Cardiac muscle cell (in vitro differentiated cells and primary cell): Measurements from ENCODE around the gene CYFIP2. TPM values are rescaled to one million over a fixed set of nuclear protein-coding genes. Genes with fewer than 3 reads are reported as not detected.
A peak's percentile ranks its signal among the peaks of the same experiment; 100 is the strongest.

Experiments
- DNase-seq, 2 donors: peaks; one replicate each; pipeline versions ENCODE4 v3.0.0 to v3.0.0-alpha.2; 2010 to 2017; ENCODE audit warnings: low read depth in 1 of 2, low spot score in 1 of 2
- H3K27ac ChIP-seq: fragments of 200-600 bp; sonication (generic); 2 replicates; pipeline ENCODE4 v1.5.1; 2016
- H3K27me3 ChIP-seq: fragments of 200-600 bp; sonication (generic); 2 replicates; pipeline ENCODE4 v1.6.0; 2016; ENCODE audit warnings: control low read depth
- H3K36me3 ChIP-seq: fragments of 200-600 bp; sonication (generic); 2 replicates; pipeline ENCODE4 v1.5.1; 2016; ENCODE audit warnings: control low read depth
- H3K4me1 ChIP-seq: fragments of 200-600 bp; sonication (generic); 2 replicates; pipeline ENCODE4 v1.8.1; 2017; ENCODE audit warnings: low read depth, mild to moderate bottlenecking, mixed run types
- H3K4me3 ChIP-seq: fragments of 200-600 bp; sonication (generic); 2 replicates; pipeline ENCODE4 v1.5.1; 2016; ENCODE audit warnings: mild to moderate bottlenecking
- H3K9me3 ChIP-seq: fragments of 200-600 bp; sonication (generic); 2 replicates; pipeline ENCODE4 v1.5.1; 2017; ENCODE audit warnings: low read depth, mild to moderate bottlenecking, control low read depth
- CTCF ChIP-seq: IDR thresholded peaks from 2 replicates; pipeline ENCODE4 v1.5.1; 2012; ENCODE audit warnings: low read depth, mild to moderate bottlenecking, low read length
- polyA plus RNA-seq: library from polyadenylated mRNA; unstranded; fragments of >200 nt; fragmentation: Nextera tagmentation; extraction: Ambion mirVana; gene quantifications from 2 replicates; pipeline ENCODE4 v1.2.1, GENCODE V29; 2016
- total RNA-seq: library from RNA; depleted of rRNA; stranded (reverse); fragments of >200 nt; gene quantifications from 2 replicates; pipeline ENCODE4 v1.2.3, GENCODE V29; 2016

CYFIP2 gene
- total and polyA plus RNA-seq, 2 experiments from 2014 or later: 126 to 299 TPM

GRCh38 chr5:157328277-157328912 lies 62.5 kb downstream of the CYFIP2 start:
- Histone ChIP-seq H3K4me3 (no peak overlapping the region), H3K27ac (peak overlapping the region; percentile 60), H3K36me3 (peaks cover 67% of the 10 kb centered on the region), H3K27me3 (no peaks in the 10 kb centered on the region), H3K9me3 (no peaks in the 10 kb centered on the region), H3K4me1 (no peaks in the 10 kb centered on the region)
- peak; percentile 86 to 95 for DNase-seq
- peak; percentile 96 for TF ChIP-seq CTCF

DNA sequence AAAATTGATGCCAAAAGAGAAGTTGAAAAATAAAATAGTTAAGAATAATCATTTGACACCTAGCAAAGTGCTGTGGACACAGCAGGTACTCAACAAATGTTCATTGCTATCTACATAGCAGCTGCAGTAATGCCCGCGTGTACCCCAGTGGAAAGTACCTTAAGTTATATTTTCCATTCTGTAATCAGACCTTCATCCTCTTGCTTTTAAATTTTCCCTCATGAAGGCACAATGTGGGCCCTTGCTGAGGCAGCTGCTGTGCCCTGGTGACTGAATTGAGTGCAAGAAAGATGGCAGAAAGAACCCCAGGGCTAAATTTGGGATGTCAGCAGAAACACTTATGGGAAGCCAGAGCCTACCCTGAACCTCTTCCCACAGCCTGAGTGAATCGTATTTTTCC lies 65.9 kb downstream of the CYFIP2 start:
- no peak overlapping the region for H3K27ac ChIP-seq
- DNase-seq: no peak
- no peaks in the 10 kb centered on the region for H3K9me3 ChIP-seq
- H3K27me3 ChIP-seq: no peaks in the 10 kb centered on the region
- no peak for TF ChIP-seq CTCF
- H3K4me3 ChIP-seq: no peak overlapping the region
- H3K36me3 ChIP-seq: peaks cover 55% of the 10 kb centered on the region
- H3K4me1 ChIP-seq: no peaks in the 10 kb centered on the region

DNA sequence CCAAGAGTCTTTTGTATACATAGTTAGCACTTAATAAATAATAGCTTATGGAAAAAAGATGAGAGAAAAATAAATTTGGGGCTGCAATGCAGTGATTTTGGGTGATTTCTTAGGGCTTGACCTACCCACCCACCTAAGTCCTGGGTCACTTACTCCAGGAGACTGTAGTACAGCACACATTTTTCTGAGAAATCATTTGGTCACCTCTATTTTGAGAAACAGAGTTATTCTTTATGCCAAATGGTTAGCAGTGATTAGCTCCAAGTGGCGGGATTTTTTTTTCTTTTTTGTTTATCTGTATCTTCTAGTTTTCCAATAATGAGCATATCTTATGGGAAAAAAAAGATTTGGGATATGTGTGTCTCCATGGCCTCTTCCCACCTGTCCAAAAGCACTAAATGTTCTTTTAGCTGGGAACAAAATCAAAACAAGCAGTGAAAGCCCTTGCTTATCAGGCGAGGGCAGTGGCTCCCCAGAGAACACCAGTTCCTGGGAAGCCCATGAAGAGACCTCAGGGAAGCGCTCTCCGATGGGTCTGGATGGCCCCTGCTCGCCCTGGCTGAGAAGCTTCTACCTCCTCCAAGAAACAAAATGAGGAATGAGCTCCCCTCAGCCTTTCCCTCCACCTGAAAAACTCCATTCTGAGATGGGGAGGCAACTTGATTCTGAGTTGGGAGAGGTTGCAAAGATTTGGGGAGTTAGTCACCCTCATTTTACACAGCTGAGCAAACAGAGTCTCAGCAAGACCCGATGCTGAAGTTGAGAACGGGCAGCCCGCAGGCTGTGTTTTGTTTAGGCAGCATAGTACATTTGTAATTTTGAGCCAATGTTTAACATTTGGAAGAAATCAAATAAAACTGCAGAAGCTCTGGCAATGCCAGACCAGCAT lies 69.9 kb downstream of the CYFIP2 start:
- TF ChIP-seq CTCF: no peak
- H3K9me3 ChIP-seq: no peaks in the 10 kb centered on the region
- no peaks in the 10 kb centered on the region for H3K27me3 ChIP-seq
- H3K4me3 ChIP-seq: no peak overlapping the region
- no peak overlapping the region for H3K27ac ChIP-seq
- no peak for DNase-seq
- H3K36me3 ChIP-seq: peaks cover 56% of the 10 kb centered on the region
- no peaks in the 10 kb centered on the region for H3K4me1 ChIP-seq

GRCh38 chr5:157336423-157336744 lies 70.5 kb downstream of the CYFIP2 start:
- no peak overlapping the region for H3K27ac ChIP-seq
- H3K4me3 ChIP-seq: no peak overlapping the region
- peaks cover 50% of the 10 kb centered on the region for H3K36me3 ChIP-seq
- no peaks in the 10 kb centered on the region for H3K4me1 ChIP-seq
- H3K27me3 ChIP-seq: no peaks in the 10 kb centered on the region
- no peak for DNase-seq
- no peak for TF ChIP-seq CTCF
- no peaks in the 10 kb centered on the region for H3K9me3 ChIP-seq

- no peak for DNase-seq
- Histone ChIP-seq H3K4me3 (no peak overlapping the region), H3K9me3 (no peaks in the 10 kb centered on the region), H3K27ac (no peak overlapping the region), H3K27me3 (no peaks in the 10 kb centered on the region), H3K4me1 (no peaks in the 10 kb centered on the region), H3K36me3 (peaks cover 37% of the 10 kb centered on the region)
- no peak for TF ChIP-seq CTCF
These were observed 73.5 kb downstream of the CYFIP2 start for GRCh38 chr5:157339409-157339808.
